NCI-H226 (cell line): ENCODE measurements around the gene CCDC88A.
"Not testable (repeated sequence)": the region's sequence is repeated elsewhere in the genome, so short reads cannot be mapped to it uniquely, and the experiment has no call there.

Experiments
- DNase-seq: peaks from one replicate; pipeline ENCODE4 v3.0.0-alpha.2; 2015

Gene CCDC88A

DNA sequence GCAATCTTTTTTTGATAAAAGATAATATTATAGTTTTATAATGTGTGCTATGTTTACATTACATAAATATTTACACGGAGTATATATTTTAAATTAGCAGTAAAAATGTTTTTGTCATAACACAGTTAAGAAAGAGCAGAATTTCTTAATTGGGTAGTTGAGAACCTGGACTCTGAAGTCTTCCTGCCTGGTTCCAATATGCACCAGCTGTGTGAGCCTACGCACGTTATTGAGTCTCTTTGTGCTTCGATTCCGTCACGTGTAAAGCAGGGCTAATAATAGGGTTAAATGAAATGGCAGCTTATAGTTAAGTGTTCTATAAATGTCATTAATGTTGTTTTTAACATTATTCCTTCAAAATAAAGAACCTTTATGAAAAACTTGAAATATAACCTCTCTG, 1.2 kb upstream of the CCDC88A start:
- no peak for DNase-seq

DNA sequence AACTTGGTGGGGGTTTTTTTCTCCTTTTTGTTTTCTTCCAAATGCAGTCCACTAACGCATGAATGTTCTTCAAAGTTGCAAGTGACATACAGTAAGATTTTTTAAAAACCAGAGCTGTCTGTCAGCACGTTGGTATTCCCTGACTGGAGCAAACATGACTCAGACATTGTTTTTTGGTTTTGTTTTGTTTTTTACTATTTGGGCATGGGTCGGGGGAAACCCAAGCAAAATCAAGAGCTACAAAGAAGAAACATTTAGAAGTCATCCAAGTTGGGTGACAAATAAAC, 726 bp upstream of the CCDC88A start:
- peak; percentile 23 for DNase-seq

DNA sequence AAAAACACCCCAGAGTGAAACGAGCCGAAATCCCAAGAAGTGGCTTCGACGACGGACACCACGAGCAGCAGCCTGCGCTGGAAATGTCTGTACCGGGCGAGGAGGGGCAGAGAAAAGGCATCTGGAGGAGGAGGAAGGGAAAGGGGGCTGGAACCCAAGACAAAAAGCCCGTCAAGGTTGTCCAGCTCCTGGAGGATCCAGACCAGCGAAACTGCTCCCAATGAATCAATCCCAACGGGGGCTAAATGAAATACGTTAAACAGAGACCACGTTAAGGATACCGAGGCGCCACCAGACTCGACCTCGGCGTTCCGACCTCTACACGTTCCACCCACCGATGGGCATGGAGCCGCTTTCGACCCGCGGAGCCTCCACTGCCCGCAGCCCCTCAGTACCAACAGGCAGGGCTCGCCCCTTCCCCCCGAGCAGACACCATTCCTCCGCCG, 400 bp downstream of the CCDC88A start:
- no peak for DNase-seq

DNA sequence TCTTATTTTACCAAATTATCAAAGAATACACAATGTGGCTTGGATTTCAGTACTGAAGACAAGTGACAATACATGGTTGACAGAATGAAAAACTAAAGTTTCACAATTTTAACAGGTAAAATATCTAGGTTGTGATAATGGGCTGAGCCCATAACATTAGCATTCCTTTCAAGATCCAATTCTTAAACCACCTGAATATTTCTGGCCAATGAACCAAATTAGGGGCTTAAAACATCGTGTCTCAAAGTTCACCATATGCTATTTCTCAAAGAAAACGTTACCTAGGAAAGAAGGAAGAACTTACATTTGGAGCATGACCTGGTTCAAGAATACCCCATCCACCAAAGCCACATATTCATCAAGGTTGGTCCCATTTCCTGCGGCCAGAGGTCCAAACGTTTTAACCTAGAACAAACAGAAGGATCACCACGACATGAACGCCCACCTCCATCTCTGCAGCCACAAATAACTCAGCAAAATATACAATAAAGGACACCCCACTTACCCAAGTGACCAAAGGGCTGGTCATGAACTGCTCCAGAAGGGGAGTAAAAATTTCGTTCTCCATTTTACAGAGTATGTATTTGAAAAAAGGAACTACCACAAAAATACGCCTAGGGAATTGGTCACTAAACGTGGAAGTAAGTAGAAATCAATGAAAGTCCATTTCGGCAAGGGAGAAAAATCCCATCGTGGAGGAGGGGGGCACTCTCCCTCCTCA, 984 bp downstream of the CCDC88A start:
- no peak for DNase-seq

DNA sequence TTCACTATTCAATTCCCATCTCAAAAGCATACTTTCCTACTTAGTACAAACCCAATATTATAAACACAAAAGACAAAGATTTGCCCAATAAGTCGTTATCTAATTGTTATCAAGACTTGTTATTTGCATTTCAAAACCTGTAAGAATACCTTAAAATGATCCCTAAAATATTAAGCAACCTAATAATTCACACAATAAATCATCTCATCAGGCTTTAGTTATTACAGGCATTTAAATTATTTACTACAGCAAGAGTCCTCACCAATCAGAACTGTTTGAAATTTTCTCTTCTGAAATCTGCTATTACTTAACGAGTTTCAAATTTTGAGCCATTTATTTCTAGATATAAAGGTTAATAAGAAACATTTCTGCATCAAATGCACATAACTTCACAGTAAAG, 1.6 kb downstream of the CCDC88A start:
- no peak for DNase-seq

DNA sequence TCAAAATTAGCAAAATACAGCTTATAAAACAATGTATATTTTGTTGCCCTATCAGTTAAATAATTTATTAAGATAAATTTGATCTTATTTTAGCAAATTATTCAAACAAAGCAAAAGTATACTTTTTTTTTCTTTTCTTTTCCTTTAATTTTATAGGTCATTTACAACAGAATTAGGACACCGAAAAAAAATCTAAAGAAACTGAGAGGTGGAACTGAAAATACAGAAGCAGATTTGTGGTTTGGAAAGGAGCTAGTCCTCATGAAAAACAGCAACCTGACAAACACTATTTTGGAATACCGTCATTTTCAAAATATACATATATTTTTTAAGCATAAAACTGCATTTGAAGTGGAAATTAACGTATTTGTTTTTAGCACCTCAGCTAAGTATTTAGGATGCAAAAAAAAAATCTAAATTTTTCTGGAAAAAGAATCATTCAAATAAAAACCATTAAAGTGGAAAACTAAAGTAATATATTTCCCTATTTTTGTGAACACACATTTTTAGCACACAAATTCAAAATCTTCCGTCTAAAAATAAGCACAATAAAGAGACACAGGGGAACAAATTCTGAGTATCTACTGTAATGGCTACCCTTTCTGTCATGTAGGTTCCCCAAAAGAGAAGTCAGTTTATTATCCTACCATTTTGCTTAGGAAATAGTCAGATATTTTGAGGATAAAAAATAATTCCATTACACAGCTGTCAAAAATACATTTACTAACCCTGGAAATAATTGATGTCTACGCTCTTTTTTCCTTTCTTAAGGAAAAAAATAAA, 2.7 kb downstream of the CCDC88A start:
- no peak for DNase-seq

DNA sequence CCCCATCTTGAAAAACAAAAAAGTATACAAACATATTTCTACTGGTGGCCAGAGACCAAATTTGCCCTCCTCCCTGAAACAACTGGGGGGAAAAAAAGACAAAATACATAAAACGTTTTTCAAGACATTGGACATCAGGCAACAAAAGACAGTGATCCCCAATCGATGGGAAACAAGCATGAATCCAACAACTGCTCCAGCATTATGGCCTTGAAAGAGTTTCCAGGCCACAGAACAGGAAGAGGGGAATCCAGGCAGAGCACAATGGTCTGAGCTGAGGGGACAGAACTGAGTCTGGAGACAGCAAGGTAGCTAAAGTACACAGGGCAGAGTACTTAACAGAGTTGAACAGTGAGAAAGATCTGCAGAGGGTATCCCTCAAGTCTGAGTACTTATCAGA, 4.4 kb downstream of the CCDC88A start:
- no peak for DNase-seq

DNA sequence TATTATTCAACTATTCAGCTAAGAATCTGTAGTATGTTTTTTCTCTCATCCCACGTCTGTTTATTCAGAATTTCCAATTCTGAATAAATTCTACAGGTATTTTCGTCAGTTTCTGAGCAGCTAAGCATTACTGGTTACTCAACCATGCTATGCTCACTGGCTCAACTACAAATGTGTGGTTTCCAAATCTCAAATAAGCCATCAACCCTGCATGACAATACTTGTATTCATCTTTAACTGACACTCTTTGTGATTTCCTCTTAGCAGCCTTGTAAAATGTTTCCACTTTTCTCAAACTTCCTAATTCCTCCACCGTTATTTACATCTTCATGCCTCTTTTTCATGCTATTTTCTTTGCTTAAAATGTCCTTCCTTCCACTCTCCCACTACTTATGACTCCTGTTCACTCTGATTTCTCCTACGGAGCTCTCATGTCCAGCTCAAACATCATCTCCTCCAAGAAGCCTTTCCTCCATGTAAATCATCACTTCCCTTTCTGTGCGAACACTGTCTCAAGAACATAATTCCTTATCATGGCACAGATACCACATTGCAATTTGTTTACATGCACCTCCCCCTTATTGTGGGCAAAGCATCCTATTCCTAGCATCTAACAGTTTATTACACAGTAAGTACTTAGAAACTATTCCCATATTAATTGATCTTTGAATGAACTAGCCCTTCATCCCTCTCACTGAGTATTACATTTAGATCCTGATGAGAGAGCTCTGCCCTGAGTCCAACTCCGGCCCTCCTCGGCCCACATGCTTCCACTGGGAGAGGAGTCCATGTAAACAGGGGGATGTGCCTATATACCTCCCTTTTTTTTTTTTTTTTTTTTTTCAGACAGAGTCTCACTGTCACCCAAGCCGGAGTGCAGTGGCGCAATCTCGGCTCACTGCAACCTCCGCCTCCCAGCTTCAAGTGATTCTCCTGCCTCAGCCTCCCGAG, 10.5 kb downstream of the CCDC88A start:
- DNase-seq: no peak

DNA sequence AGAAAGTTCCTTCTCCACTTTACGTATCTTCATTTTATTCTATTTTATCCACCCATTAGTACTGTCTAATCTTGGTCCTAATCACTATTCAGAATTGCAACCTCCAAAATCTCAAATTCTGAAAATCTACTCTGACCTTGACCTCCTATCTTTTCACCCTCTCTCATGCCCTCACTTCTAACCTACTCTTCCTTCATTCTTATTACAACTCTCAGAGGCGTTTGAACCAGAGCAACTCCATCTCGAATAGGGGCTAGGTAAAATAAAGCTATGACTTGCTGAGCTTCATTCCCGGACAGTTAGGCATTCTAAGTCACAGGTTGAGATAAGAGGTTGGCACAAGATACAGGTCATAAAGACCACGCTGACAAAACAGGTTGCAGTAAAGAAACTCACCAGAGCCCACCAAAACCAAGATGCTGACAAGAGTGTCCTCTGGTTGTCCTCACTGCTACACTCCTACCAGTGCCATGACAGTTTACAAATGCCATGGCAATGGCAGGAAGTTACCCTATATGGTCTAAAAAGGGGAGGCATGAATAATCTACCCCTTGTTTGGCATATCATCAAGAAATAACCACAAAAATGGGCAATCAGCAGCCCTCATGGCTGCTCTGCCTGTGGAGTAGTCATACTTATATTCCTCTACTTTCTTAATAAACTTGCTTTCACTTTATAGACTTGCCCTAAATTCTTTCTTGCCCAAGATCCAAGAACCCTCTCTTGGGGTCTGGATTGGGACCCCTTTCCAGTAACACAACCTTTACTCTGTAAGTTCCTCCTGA, 11.4 kb downstream of the CCDC88A start:
- DNase-seq: peak; percentile 60

DNA sequence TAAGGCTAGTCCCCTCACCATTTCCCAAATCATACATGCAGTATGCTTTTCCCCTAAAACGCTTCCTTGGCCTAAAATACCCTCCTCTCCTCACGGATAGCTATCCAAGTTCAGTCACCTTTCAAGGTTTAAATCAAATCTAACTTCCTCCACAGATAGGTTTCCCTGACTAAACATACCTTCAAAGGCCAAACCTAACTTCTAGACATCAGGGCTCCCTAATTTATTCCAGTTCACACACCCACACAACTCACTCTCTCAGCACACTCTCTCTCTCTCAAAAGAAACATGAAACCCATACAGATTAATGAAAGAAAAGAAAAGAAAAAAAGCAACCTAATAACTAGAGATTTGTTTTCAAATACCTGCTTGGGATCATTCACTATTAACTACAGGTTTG, 14.5 kb downstream of the CCDC88A start:
- no peak for DNase-seq

DNA sequence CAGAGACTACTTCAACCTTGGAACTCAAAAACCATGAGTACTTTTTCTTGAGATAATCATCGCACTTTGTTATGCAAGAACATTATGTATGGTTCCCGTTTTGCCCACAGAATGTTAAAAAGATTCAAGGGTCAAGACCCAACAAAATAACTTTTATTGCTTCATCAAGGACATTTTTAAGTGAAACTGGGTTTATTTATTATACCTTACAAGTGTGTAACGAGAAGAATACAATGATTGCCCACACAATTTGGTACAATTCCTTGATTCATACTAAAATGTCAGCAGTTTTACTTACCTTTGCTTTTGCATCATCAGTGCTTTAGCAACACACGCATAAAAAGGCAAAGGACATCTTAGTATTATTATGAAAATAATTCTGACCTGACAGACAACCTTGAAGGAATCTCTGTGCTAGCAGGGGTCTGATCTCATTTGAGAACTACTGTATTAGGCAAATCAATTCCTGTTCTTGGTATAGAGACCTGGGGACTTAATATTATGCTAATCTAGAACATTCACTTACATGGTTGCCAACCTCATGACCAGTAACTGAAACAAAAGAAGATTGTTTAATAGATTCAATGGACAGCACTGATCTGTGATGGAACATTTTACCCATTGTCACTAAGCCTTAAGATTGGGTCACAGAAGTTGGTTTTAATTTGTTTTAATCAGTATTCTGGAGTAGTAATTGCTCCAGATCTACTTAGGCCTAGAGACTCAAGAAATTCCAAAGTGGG, 16.2 kb downstream of the CCDC88A start:
- no peak for DNase-seq

DNA sequence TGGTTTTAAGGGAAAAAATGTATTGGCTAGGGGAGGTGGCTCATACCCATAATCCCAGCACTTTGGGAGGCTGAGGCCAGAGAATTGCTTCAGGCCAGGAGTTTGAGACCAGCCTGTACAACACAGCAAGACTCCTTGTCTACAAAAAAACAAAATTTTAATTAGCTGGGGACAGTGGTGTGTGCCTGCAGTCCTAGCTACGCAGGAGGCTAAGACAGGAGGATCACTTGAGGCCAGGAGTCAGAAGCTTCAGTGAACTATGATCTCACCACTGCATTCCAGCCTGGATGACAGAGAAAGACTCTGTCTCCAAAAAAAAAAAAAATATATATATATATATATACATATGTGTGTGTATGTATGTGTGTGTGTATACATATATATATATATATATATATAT, 18.5 kb downstream of the CCDC88A start:
- no peak for DNase-seq

DNA sequence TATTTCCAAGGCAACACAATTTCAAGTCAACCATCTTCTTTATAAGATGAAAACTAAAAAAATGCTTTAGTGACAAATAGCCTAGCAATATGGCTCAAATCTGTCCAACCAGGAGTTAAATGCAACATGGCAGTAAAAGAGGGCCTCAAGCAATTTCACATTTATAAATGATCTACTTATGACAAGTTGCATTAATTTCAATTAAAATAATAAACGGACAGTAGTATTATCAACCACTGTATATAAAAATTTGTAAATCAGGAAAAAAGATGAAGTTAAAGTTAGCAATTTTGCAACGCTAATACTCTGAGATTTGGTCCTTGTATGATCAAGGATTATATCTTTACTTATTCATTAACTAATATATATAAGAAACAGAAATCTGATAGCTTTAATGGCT, 19.3 kb downstream of the CCDC88A start:
- DNase-seq: no peak

DNA sequence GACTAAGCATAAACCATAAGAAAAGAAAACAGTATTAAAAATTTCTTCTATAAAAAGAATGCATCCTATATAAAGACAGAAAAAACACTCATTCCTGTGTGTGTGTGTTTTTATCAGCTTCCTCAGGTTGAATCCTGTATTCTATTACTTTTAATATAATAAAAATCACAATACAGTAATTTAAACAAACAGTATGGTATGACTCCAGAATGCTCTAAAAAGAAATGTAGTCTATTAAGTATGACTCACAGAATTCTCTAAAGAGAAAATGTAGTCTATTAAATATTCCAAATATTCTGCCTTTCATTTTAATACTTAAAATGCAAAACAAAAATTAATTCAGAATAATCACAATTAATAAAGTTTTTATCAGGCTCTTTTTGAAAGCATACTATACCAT, 19.8 kb downstream of the CCDC88A start:
- no peak for DNase-seq

DNA sequence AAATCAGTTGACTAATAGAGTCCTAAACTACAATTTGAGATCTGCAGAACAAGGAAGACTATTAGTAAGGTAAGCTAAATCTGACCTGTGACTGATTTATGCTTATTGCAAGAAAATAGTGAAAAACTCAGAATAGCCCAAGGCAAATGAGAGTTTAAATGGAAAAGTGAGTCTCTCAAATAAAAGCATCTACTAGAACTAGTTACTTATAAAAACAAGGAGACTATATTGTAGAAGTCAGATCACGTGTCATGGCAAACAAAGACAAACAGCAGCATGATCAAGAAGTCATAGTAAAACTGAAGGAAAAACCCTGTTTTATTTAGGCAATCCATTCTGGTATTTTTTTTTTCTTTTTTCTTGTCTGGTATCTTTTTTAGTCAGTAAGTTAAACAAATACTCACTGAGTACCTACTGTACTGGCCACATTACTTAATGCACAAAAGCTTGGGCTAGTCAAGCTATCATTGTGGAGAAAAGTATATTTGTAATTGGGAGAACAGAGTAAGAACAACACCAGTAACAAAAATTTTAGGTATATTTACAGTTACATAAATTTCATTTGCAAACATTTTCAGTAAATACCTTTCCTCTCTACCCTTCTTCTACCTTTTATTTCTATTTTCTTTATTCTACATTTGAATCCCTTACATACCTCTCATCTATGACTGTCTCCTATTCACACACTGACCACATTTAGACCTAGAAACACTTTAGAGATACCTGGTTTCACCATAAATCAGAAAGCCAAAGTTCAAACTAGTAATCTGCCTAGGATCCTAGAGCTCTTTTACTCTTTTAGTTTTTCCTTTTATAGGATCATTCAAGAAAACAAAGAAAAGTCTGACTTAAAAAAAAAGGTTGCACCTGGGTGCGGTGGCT, 23.7 kb downstream of the CCDC88A start:
- DNase-seq: no peak

DNA sequence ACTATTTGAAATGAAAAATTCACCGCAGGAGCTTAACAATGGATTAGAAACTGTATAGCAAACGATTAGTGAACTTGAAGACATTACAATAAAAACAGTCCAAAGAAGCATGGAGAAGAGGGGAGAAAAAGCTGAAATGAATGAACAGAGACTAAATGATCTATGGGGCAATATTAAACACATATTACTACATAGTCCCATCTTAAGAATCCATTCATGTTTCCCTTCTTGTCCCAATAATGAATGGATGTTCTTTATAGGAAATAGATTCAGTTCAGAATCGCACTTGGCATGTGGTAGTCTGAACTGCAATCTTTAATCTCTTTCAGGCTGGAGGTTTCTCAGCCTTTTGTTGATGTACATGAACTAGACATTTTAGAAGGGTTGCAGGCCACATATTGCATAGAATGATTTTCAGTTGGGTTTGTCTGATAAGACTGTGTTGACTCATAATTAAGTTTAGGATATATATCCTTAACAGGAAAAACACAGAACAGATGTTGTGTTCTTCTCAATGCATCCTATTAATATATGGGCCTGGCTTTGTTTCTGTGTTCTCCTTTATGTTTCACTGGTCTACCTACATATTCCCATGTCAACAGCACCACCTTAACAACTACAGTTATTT, 27.9 kb downstream of the CCDC88A start:
- DNase-seq: no peak

DNA sequence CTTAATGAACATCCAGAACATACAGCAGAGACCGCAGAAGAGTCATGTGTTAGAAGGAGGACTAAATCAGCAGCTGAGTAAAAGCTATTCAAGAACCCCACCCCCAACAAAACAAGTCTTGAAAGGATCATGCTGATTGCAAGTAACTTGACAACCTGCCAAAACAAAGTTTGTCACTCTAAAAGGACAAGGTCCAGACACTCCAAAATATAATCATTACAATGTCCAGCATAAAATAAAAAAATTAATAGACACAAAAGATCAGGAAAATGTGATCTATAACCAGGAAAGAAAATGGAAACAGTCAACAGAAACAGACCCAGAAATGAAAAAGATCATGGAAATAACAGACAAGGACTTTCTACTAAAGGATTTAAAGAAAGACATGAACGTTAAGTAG, 28.5 kb downstream of the CCDC88A start:
- no peak for DNase-seq

DNA sequence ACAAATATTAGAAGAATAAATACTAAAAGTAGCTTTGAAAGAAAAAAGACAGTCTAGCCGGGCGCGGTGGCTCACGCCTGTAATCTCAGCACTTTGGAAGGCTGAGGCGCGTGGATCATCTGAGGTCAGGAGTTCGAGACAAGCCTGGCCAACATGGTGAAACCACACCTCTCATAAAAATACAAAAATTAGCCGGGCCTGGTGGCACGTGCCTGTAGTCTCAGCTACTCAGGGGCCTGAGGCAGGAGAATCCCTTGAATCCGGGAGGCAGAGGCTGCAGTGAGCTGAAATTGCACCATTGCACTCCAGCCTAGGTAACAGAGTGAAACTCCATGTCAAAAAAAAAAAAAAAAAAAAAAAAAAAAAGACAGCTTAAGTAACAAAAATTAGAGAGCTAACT, 34.1 kb downstream of the CCDC88A start:
- DNase-seq: not testable (repeated sequence)

DNA sequence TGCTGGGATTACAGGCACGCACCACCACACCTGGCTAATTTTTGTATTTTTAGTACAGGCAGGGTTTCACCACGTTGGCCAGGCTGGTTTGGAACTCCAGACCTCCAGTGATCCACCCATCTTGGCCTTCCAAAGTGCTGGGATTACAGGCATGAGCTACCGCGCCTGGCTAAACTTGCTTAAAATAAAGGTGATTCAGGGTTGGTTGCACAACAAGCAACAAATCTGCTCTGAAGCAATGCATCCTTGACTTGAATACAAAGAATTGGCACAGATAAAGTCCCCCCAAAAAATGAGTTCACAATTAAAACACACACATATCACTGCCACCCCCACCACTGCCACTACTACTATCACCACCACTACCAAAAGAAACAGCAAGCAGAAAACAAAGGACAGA, 34.9 kb downstream of the CCDC88A start:
- no peak for DNase-seq

DNA sequence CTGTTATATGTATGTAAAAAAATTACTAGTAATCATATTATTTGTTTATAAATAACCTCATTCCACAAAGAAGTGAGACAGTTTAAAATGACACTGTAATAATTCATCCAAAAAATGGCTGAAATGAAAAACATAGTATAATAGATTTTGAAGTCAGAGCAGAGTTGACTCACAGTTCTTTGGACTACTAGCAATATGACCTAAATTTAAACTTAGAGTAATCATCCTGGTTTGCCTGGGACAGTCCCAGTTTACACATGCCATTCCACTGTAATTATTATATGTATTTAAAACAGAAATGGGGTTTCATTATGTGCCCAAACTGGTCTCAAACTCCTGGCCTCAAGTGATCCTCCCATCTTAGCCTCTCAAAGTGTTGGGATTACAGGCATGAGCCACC, 48.3 kb downstream of the CCDC88A start:
- no peak for DNase-seq

DNA sequence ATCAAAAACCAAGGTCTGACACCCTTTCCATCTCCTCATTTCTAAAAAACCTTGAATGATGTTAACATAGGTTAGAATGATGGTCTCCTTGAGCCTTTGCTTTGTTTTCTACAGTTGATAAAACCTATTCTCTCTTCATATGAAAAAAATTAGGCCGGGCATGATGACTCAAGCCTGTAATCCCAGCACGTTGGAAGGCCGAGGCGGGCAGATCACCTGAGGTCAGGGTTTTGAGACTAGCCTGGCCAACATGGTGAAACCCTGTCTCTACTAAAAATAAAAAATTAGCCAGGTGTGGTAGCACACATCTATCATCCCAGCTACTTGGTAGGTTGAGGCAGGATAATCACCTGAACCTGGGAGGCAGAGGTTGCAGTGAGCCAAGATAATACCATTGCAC, 49.4 kb downstream of the CCDC88A start:
- DNase-seq: no peak
